Astrocyte (in vitro differentiated cells and primary cell): ENCODE data around the gene ZNF346. TPM values are rescaled to one million over a fixed set of nuclear protein-coding genes. Genes with fewer than 3 reads are reported as not detected.

Source experiments
- DNase-seq: peaks from one replicate; pipeline ENCODE4 v3.0.0-alpha.2; 2010; ENCODE audit warnings: low read depth
- FAIRE-seq: peaks from 2 replicates; lab custom pipeline; 2011; peaks lifted over from hg19 to GRCh38; lab: Jason Lieb, UNC
- H2AFZ ChIP-seq: 2 replicates; pipeline ENCODE4 v1.6.0; 2012; ENCODE audit warnings: low read depth, low read length, inconsistent platforms
- H3K27ac ChIP-seq: 2 replicates; pipeline ENCODE4 v1.5.1; 2011; ENCODE audit warnings: low read depth, low read length, inconsistent platforms
- H3K27me3 ChIP-seq: 2 replicates; pipeline ENCODE4 v1.6.0; 2011; ENCODE audit warnings: low read length, inconsistent platforms; ENCODE audit not compliant: insufficient read depth
- H3K36me3 ChIP-seq: 2 replicates; pipeline ENCODE4 v1.5.1; 2011; ENCODE audit warnings: low read length, inconsistent platforms; ENCODE audit not compliant: insufficient read depth
- H3K4me1 ChIP-seq: 2 replicates; pipeline ENCODE4 v1.5.1; 2011; ENCODE audit warnings: low read length, inconsistent platforms; ENCODE audit not compliant: insufficient read depth
- H3K4me2 ChIP-seq: 2 replicates; pipeline ENCODE4 v1.6.0; 2012; ENCODE audit warnings: low read length, inconsistent platforms
- H3K4me3 ChIP-seq: 2 replicates; pipeline ENCODE4 v1.5.1; 2011; ENCODE audit warnings: low read depth, mild to moderate bottlenecking, low read length, inconsistent platforms; ENCODE audit not compliant: insufficient read depth
- H3K79me2 ChIP-seq: 2 replicates; pipeline ENCODE4 v1.6.0; 2012; ENCODE audit warnings: mild to moderate bottlenecking, low read length, inconsistent platforms; ENCODE audit not compliant: insufficient read depth
- H3K9ac ChIP-seq: 2 replicates; pipeline ENCODE4 v1.6.0; 2012; ENCODE audit warnings: mild to moderate bottlenecking, low read length, inconsistent platforms
- H3K9me3 ChIP-seq: 2 replicates; pipeline ENCODE4 v1.5.1; 2012; ENCODE audit warnings: low read depth, mild to moderate bottlenecking, low read length, inconsistent platforms; ENCODE audit not compliant: insufficient read depth
- H4K20me1 ChIP-seq: 2 replicates; pipeline ENCODE4 v1.6.0; 2012; ENCODE audit warnings: low read length, inconsistent platforms; ENCODE audit not compliant: insufficient read depth
- H3K27ac Mint-ChIP-seq: one replicate; pipeline ENCODE4 v1.8.0; 2021; ENCODE audit warnings: mild to moderate bottlenecking, mixed read lengths; ENCODE audit not compliant: unreplicated experiment
- H3K27me3 Mint-ChIP-seq: one replicate; pipeline ENCODE4 v1.8.0; 2021; ENCODE audit warnings: low read depth, mixed read lengths; ENCODE audit not compliant: unreplicated experiment
- H3K36me3 Mint-ChIP-seq: one replicate; pipeline ENCODE4 v1.8.0; 2021; ENCODE audit warnings: low read depth, mixed read lengths; ENCODE audit not compliant: unreplicated experiment
- H3K4me1 Mint-ChIP-seq: one replicate; pipeline ENCODE4 v1.8.0; 2021; ENCODE audit warnings: low read depth, mixed read lengths; ENCODE audit not compliant: unreplicated experiment
- H3K4me3 Mint-ChIP-seq: one replicate; pipeline ENCODE4 v1.8.0; 2021; ENCODE audit warnings: mild to moderate bottlenecking, moderate library complexity, mixed read lengths; ENCODE audit not compliant: unreplicated experiment
- H3K9me3 Mint-ChIP-seq: one replicate; pipeline ENCODE4 v1.8.0; 2021; ENCODE audit warnings: mild to moderate bottlenecking, mixed read lengths; ENCODE audit not compliant: unreplicated experiment
- EZH2 ChIP-seq: IDR thresholded peaks from 2 replicates; pipeline ENCODE4 v1.6.1; 2012; ENCODE audit warnings: mild to moderate bottlenecking, low read length, inconsistent platforms; ENCODE audit not compliant: insufficient read depth
- total RNA-seq: library from RNA; stranded (reverse); gene quantifications from 2 replicates; pipeline ENCODE4 v1.2.1, GENCODE V29; 2021
- TF ChIP-seq, protein P1 (sequence below): IDR thresholded peaks from 2 replicates; pipeline ENCODE4 v1.5.1; 2011; ENCODE audit warnings: low read depth, mild to moderate bottlenecking, inconsistent platforms, low read length, moderate library complexity; ENCODE audit not compliant: insufficient read depth

ZNF346 gene
- total RNA-seq, 1 donor from 2014 or later, result 13.8 TPM

DNA sequence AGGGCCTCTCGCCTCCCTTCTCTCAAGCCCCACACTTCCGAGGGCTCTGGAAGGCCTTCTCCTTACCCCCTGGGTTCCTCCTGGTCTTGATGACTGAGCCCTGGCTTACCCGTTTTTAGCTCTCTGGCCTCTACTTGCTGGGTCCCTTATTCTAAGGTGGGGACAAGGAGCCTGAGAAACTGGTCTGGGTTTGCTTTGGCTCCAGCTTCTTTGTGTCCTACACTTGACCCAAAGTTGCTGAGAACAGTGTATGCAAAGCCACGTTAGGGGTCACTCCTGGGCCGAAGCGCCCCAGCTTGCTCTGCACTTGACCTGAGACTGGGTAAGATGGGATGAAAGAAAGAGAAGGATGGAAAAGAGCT is 788 bp downstream of the ZNF346 start:
- no peaks in the 10 kb centered on the region for H3K9me3 Mint-ChIP-seq
- FAIRE-seq (no peak), DNase-seq (no peak)
- TF ChIP-seq EZH2, result no peak
- TF ChIP-seq, protein P1, sequence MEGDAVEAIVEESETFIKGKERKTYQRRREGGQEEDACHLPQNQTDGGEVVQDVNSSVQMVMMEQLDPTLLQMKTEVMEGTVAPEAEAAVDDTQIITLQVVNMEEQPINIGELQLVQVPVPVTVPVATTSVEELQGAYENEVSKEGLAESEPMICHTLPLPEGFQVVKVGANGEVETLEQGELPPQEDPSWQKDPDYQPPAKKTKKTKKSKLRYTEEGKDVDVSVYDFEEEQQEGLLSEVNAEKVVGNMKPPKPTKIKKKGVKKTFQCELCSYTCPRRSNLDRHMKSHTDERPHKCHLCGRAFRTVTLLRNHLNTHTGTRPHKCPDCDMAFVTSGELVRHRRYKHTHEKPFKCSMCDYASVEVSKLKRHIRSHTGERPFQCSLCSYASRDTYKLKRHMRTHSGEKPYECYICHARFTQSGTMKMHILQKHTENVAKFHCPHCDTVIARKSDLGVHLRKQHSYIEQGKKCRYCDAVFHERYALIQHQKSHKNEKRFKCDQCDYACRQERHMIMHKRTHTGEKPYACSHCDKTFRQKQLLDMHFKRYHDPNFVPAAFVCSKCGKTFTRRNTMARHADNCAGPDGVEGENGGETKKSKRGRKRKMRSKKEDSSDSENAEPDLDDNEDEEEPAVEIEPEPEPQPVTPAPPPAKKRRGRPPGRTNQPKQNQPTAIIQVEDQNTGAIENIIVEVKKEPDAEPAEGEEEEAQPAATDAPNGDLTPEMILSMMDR, result no peak
- Histone ChIP-seq H4K20me1 (peaks cover 16% of the 10 kb centered on the region), H3K27ac (peak overlapping the region; percentile 69), H2AFZ (peak overlapping the region; percentile 95), H3K9me3 (no peaks in the 10 kb centered on the region), H3K4me2 (peak overlapping the region; percentile 98), H3K4me1 (peaks cover 12% of the 10 kb centered on the region), H3K36me3 (no peaks in the 10 kb centered on the region), H3K79me2 (peaks cover 50% of the 10 kb centered on the region), H3K27me3 (no peaks in the 10 kb centered on the region), H3K4me3 (peak overlapping the region; percentile 92), H3K9ac (peak overlapping the region; percentile 90)
- peaks cover 7% of the 10 kb centered on the region for H3K36me3 Mint-ChIP-seq
- no peaks in the 10 kb centered on the region for H3K27me3 Mint-ChIP-seq
- peaks cover 9% of the 10 kb centered on the region for H3K4me1 Mint-ChIP-seq
- peak overlapping the region; percentile 99 for H3K27ac Mint-ChIP-seq
- peak overlapping the region; percentile 99 for H3K4me3 Mint-ChIP-seq

DNA sequence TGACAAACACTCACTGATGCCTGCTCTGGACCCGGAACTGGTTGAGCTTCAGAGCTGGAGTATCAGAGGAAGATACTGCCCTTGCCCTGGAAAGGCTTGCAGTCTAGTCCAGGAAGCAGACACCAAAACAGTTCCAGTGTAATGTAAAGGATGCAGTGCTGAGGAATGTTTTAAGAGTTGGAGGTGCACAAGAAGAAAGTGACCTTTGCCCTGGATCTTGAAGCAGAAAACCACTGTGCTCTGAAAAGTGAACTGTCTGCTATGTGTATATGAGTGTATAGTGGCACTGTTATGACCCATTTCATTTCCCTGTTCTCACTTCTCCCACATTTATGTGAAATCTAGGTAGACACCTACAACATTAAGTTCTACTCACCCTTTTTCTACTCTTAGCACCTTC is 2.1 kb downstream of the ZNF346 start:
- Histone ChIP-seq H3K4me2 (peak overlapping the region; percentile 3), H3K79me2 (peaks cover 58% of the 10 kb centered on the region), H2AFZ (no peak overlapping the region), H3K4me3 (no peak overlapping the region), H3K4me1 (peaks cover 12% of the 10 kb centered on the region), H3K27ac (no peak overlapping the region), H3K9ac (no peak overlapping the region), H3K27me3 (no peaks in the 10 kb centered on the region), H4K20me1 (peaks cover 24% of the 10 kb centered on the region), H3K36me3 (no peaks in the 10 kb centered on the region), H3K9me3 (no peaks in the 10 kb centered on the region)
- Mint-ChIP-seq H3K9me3 (no peaks in the 10 kb centered on the region), H3K4me1 (peaks cover 9% of the 10 kb centered on the region), H3K36me3 (peaks cover 7% of the 10 kb centered on the region), H3K4me3 (no peak overlapping the region), H3K27me3 (no peaks in the 10 kb centered on the region), H3K27ac (no peak overlapping the region)
- no peak for FAIRE-seq
- no peak for DNase-seq
- TF ChIP-seq, protein P1, result no peak
- TF ChIP-seq EZH2, result no peak

DNA sequence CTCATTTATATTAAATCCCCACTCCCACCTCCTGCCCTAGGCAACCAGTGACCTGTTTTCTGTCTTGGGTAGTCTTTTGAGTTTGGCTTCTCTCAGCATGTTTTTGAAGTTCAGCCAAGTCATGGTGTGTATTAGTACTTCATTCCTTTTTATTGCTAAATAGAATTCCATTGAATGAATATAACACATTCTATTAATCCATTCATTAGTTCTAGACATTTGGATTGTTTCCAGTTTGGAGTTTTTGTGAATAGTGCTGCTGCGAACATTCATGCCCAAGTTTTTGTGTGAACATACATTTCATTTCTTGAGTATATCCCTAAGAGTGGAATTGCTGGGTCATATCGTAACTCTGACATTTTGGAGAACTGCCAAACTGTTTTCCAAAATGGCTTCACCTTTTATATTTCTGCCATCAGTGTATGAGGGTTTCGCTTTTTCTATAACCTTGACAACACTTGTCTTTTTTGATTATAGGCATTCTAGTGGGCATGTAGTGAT is 2.7 kb downstream of the ZNF346 start:
- no peak overlapping the region for H3K4me3 Mint-ChIP-seq
- Histone ChIP-seq H2AFZ (no peak overlapping the region), H3K36me3 (peaks cover 3% of the 10 kb centered on the region), H3K4me1 (peaks cover 12% of the 10 kb centered on the region), H4K20me1 (peaks cover 27% of the 10 kb centered on the region), H3K9ac (no peak overlapping the region), H3K4me3 (no peak overlapping the region), H3K79me2 (peaks cover 64% of the 10 kb centered on the region), H3K9me3 (no peaks in the 10 kb centered on the region), H3K27ac (no peak overlapping the region), H3K4me2 (peak overlapping the region; percentile 3), H3K27me3 (no peaks in the 10 kb centered on the region)
- FAIRE-seq (no peak), DNase-seq (no peak)
- no peaks in the 10 kb centered on the region for H3K27me3 Mint-ChIP-seq
- TF ChIP-seq, protein P1, result no peak
- no peak for TF ChIP-seq EZH2
- H3K9me3 Mint-ChIP-seq, result no peaks in the 10 kb centered on the region
- peaks cover 9% of the 10 kb centered on the region for H3K4me1 Mint-ChIP-seq
- H3K36me3 Mint-ChIP-seq, result peaks cover 5% of the 10 kb centered on the region
- no peak overlapping the region for H3K27ac Mint-ChIP-seq
